HepG2 (cell line): ENCODE data around the gene SPHK1. TPM values are rescaled to one million over a fixed set of nuclear protein-coding genes. Genes with fewer than 3 reads are reported as not detected.

Source experiments
- AKAP8 ChIP-seq: sonication (generic); formaldehyde crosslinking; IDR thresholded peaks from 2 replicates; pipeline ENCODE4 v1.5.1; 2020; ENCODE audit warnings: mild to moderate bottlenecking, missing genetic modification reagents
- ARID2 ChIP-seq: sonication (generic); formaldehyde crosslinking; IDR thresholded peaks from 2 replicates; pipeline ENCODE4 v1.8.1; 2022; ENCODE audit warnings: mild to moderate bottlenecking, missing genetic modification reagents, borderline replicate concordance
- BRD4 ChIP-seq: sonication (generic); formaldehyde crosslinking; IDR thresholded peaks from 2 replicates; pipeline ENCODE4 v1.4.0; 2020; ENCODE audit warnings: missing genetic modification reagents
- FOXO1 ChIP-seq: sonication (generic); formaldehyde crosslinking; IDR thresholded peaks from 2 replicates; pipeline ENCODE4 v1.4.0; 2020; ENCODE audit warnings: missing genetic modification reagents
- HOXA5 ChIP-seq: sonication (generic); formaldehyde crosslinking; IDR thresholded peaks from 2 replicates; pipeline ENCODE4 v1.4.0; 2020; ENCODE audit warnings: missing genetic modification reagents
- KDM2A ChIP-seq: sonication (generic); formaldehyde crosslinking; IDR thresholded peaks from 2 replicates; pipeline ENCODE4 v1.4.0; 2020; ENCODE audit warnings: low read depth, missing genetic modification reagents, borderline replicate concordance
- POLR2AphosphoS5 ChIP-seq: IDR thresholded peaks from 2 replicates; pipeline ENCODE4 v1.6.1; 2012; ENCODE audit warnings: low read depth, low read length
- PREB ChIP-seq: sonication (generic); formaldehyde crosslinking; IDR thresholded peaks from 2 replicates; pipeline ENCODE4 v1.4.0; 2020; ENCODE audit warnings: missing genetic modification reagents
- RCOR2 ChIP-seq: IDR thresholded peaks from 2 replicates; pipeline ENCODE4 v1.6.1; 2016; ENCODE audit warnings: missing biosample characterization, missing genetic modification reagents
- TCF7 ChIP-seq: sonication (generic); IDR thresholded peaks from 2 replicates; pipeline ENCODE4 v1.6.1; 2016; ENCODE audit warnings: antibody characterized with exemption, low read depth
- ZNF232 ChIP-seq: sonication (generic); formaldehyde crosslinking; IDR thresholded peaks from 2 replicates; pipeline ENCODE4 v1.4.0; 2020; ENCODE audit warnings: missing genetic modification reagents, borderline replicate concordance
- ZNF354B ChIP-seq: sonication (generic); formaldehyde crosslinking; IDR thresholded peaks from 2 replicates; pipeline ENCODE4 v1.8.0; 2022; ENCODE audit warnings: mild to moderate bottlenecking, missing genetic modification reagents
- ZNF558 ChIP-seq: sonication (generic); formaldehyde crosslinking; IDR thresholded peaks from 2 replicates; pipeline ENCODE4 v1.9.0; 2022; ENCODE audit warnings: mild to moderate bottlenecking, missing genetic modification reagents, borderline replicate concordance
- ZNF562 ChIP-seq: sonication (generic); formaldehyde crosslinking; IDR thresholded peaks from 2 replicates; pipeline ENCODE4 v1.8.0; 2022; ENCODE audit warnings: missing genetic modification reagents, borderline replicate concordance
- ZNF652 ChIP-seq: IDR thresholded peaks from 2 replicates; pipeline ENCODE4 v1.6.1; 2016; ENCODE audit warnings: low read depth, borderline replicate concordance
- ZNF75D ChIP-seq: sonication (generic); formaldehyde crosslinking; IDR thresholded peaks from 2 replicates; pipeline ENCODE4 v1.8.1; 2023; ENCODE audit warnings: missing genetic modification reagents, mild to moderate bottlenecking, borderline replicate concordance
- ZNF776 ChIP-seq: sonication (generic); formaldehyde crosslinking; IDR thresholded peaks from 2 replicates; pipeline ENCODE4 v1.4.0; 2020; ENCODE audit warnings: mild to moderate bottlenecking, missing genetic modification reagents
- ZZZ3 ChIP-seq: sonication (generic); formaldehyde crosslinking; IDR thresholded peaks from 2 replicates; pipeline ENCODE4 v1.4.0; 2020; ENCODE audit warnings: missing genetic modification reagents, mild to moderate bottlenecking, borderline replicate concordance
- polyA plus RNA-seq, 8 experiments: library from polyadenylated mRNA; depleted of rRNA in 3 of 8; stranded (reverse) in 7 of 8; unstranded in 1 of 8; fragments of >200 nt; fragmentation: Illumina TruSeq in 4 of 8; extraction: Trizol in 4 of 8; gene quantifications; 2 replicates each; pipeline versions ENCODE4 v1.2.1 to v1.2.3, GENCODE V29; 2011 to 2016; ENCODE audit warnings: low read depth in 4 of 8, missing spikeins in 1 of 8, mixed read lengths in 1 of 8; ENCODE audit not compliant: insufficient read depth in 1 of 8
- total RNA-seq, 5 experiments: library from RNA; depleted of rRNA; stranded (reverse); fragments of >200 nt; fragmentation: Illumina TruSeq; extraction: Trizol; gene quantifications; 2 replicates each; pipeline ENCODE4 v1.2.3, GENCODE V29; 2016; ENCODE audit warnings: low read depth in 1 of 5
- TF ChIP-seq, protein P1 (sequence below): sonication (generic); formaldehyde crosslinking; IDR thresholded peaks from 2 replicates; pipeline ENCODE4 v1.4.0; 2020; ENCODE audit warnings: missing genetic modification reagents, borderline replicate concordance
- TF ChIP-seq, protein P2 (sequence below): sonication (generic); formaldehyde crosslinking; conservative IDR thresholded peaks from 2 replicates; pipeline ENCODE4 v1.8.0; 2022; ENCODE audit warnings: missing genetic modification reagents
- TF ChIP-seq, protein P3 (sequence below), 2 experiments: IDR thresholded peaks; 2 replicates each; pipeline ENCODE4 v1.6.1; 2011 to 2012; ENCODE audit warnings: low read length in 2 of 2, borderline replicate concordance in 1 of 2, low read depth in 1 of 2, mild to moderate bottlenecking in 1 of 2, moderate library complexity in 1 of 2

SPHK1 gene
- total and polyA plus RNA-seq, 2 of the 13 experiments (the other 11 are each of a cell fraction or from before 2014, with no cell fraction given) = 129 to 160 TPM

- TF ChIP-seq ZNF652 (CRISPR knock-in tag) (no peak; the same call in 1 of the 2 replicates), ZNF354B (CRISPR knock-in tag) (no peak), ZNF232 (CRISPR knock-in tag) (no peak; the same call in 1 of the 2 replicates), RCOR2 (CRISPR knock-in tag) (0 out of 2 replicates have a peak, but pooled peaks have one; percentile 32), HOXA5 (no peak), POLR2AphosphoS5 (peak; percentile 57), TCF7 (no peak), ZNF75D (CRISPR knock-in tag) (peak; percentile 42; the same call in 1 of the 2 replicates), ZNF562 (CRISPR knock-in tag) (no peak), FOXO1 (peak; percentile 37; the same call in 1 of the 2 replicates), BRD4 (CRISPR knock-in tag) (peak; percentile 24; the same call in 1 of the 2 replicates), ZZZ3 (CRISPR knock-in tag) (no peak), PREB (CRISPR knock-in tag) (no peak), AKAP8 (CRISPR knock-in tag) (0 out of 2 replicates have a peak, but pooled peaks have one; percentile 14), ARID2 (0 out of 2 replicates have a peak, but pooled peaks have one; percentile 29), KDM2A (CRISPR knock-in tag) (peak; percentile 91), ZNF558 (CRISPR knock-in tag) (peak; percentile 35; the same call in 1 of the 2 replicates), ZNF776 (no peak; the same call in 1 of the 2 replicates)
- TF ChIP-seq, protein P1, sequence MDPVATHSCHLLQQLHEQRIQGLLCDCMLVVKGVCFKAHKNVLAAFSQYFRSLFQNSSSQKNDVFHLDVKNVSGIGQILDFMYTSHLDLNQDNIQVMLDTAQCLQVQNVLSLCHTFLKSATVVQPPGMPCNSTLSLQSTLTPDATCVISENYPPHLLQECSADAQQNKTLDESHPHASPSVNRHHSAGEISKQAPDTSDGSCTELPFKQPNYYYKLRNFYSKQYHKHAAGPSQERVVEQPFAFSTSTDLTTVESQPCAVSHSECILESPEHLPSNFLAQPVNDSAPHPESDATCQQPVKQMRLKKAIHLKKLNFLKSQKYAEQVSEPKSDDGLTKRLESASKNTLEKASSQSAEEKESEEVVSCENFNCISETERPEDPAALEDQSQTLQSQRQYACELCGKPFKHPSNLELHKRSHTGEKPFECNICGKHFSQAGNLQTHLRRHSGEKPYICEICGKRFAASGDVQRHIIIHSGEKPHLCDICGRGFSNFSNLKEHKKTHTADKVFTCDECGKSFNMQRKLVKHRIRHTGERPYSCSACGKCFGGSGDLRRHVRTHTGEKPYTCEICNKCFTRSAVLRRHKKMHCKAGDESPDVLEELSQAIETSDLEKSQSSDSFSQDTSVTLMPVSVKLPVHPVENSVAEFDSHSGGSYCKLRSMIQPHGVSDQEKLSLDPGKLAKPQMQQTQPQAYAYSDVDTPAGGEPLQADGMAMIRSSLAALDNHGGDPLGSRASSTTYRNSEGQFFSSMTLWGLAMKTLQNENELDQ (CRISPR knock-in tag) = 0 out of 2 replicates have a peak, but pooled peaks have one; percentile 44
- TF ChIP-seq, protein P2, sequence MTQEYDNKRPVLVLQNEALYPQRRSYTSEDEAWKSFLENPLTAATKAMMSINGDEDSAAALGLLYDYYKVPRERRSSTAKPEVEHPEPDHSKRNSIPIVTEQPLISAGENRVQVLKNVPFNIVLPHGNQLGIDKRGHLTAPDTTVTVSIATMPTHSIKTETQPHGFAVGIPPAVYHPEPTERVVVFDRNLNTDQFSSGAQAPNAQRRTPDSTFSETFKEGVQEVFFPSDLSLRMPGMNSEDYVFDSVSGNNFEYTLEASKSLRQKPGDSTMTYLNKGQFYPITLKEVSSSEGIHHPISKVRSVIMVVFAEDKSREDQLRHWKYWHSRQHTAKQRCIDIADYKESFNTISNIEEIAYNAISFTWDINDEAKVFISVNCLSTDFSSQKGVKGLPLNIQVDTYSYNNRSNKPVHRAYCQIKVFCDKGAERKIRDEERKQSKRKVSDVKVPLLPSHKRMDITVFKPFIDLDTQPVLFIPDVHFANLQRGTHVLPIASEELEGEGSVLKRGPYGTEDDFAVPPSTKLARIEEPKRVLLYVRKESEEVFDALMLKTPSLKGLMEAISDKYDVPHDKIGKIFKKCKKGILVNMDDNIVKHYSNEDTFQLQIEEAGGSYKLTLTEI (CRISPR knock-in tag) = no peak
- TF ChIP-seq, protein P3, sequence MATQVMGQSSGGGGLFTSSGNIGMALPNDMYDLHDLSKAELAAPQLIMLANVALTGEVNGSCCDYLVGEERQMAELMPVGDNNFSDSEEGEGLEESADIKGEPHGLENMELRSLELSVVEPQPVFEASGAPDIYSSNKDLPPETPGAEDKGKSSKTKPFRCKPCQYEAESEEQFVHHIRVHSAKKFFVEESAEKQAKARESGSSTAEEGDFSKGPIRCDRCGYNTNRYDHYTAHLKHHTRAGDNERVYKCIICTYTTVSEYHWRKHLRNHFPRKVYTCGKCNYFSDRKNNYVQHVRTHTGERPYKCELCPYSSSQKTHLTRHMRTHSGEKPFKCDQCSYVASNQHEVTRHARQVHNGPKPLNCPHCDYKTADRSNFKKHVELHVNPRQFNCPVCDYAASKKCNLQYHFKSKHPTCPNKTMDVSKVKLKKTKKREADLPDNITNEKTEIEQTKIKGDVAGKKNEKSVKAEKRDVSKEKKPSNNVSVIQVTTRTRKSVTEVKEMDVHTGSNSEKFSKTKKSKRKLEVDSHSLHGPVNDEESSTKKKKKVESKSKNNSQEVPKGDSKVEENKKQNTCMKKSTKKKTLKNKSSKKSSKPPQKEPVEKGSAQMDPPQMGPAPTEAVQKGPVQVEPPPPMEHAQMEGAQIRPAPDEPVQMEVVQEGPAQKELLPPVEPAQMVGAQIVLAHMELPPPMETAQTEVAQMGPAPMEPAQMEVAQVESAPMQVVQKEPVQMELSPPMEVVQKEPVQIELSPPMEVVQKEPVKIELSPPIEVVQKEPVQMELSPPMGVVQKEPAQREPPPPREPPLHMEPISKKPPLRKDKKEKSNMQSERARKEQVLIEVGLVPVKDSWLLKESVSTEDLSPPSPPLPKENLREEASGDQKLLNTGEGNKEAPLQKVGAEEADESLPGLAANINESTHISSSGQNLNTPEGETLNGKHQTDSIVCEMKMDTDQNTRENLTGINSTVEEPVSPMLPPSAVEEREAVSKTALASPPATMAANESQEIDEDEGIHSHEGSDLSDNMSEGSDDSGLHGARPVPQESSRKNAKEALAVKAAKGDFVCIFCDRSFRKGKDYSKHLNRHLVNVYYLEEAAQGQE (IDR thresholded peaks at IDR 0.05; ENCODE audit: borderline replicate concordance in 1 of 2, low read depth in 1 of 2, low read length in 2 of 2) = 0 out of 4 replicates have a peak, but pooled peaks of 1 of the 2 experiments have one; percentile 1
These were observed 725 bp upstream of the SPHK1 start (continued) for GRCh38 chr17:76383546-76384221.
